ENCODE data around the gene LTBP1.

GRCh38 chr2:33421820-33422219 lies 475.1 kb downstream of the LTBP1 start:
- no peak for TF ChIP-seq EZH2 (IDR thresholded peaks at IDR 0.05; ENCODE audit: insufficient read depth, poor library complexity, severe bottlenecking)
- no peak for TF ChIP-seq EZH2phosphoT487 (IDR thresholded peaks at IDR 0.05; ENCODE audit: insufficient read depth, low read depth)
